ENCODE measurements around the gene ATR.

ATR gene

DNA sequence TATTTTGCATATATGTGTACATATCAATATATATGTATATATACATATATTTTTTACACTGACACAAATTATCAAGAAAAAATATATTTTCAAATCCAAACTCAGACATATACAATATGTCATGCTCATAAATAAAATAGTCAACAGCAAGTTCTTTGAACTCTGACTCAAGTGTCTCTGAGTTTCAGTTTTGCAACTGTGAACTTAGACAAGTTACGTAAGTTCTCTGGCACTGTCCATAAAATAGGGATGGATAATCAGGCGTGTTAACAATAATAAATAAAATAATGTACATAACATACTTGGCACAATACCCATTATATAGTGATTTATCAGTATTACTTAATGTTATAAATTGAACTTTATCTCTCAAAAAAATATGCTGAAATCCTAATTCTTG, 118.6 kb downstream of the ATR start:
- CTCF ChIA-PET, result no interaction called here
- peaks cover 0 to 32% of the 10 kb centered on the region in 2 experiments; a peak in 1 of 3 replicates for H3K36me3 ChIP-seq (ENCODE audit: control insufficient read depth in 2 of 2, insufficient read depth in 1 of 2, low read length in 2 of 2)
- H3K9me3 ChIP-seq (ENCODE audit: control insufficient read depth, insufficient read depth, low read depth, low read length), result no peaks in the 10 kb centered on the region
- no peaks in the 10 kb centered on the region for H3K4me1 ChIP-seq (ENCODE audit: control insufficient read depth, insufficient read depth, low read length)
- H3K4me3 ChIP-seq (ENCODE audit: low read depth, low read length), result no peak overlapping the region
- TF ChIP-seq BCL11B (tag by site-specific recombination; IDR thresholded peaks at IDR 0.05; ENCODE audit: low read depth) (no peak), ZNF558 (tag by site-specific recombination; IDR thresholded peaks at IDR 0.05) (no peak), ZNF423 (tag by site-specific recombination; IDR thresholded peaks at IDR 0.05) (no peak), REPIN1 (tag by site-specific recombination; IDR thresholded peaks at IDR 0.05; ENCODE audit: low read depth) (no peak), ZNF654 (tag by site-specific recombination; IDR thresholded peaks at IDR 0.05; ENCODE audit: low read depth) (no peak), ZNF529 (tag by site-specific recombination; IDR thresholded peaks at IDR 0.05; ENCODE audit: insufficient replicate concordance) (no peak), EGR2 (tag by site-specific recombination; IDR thresholded peaks at IDR 0.05; ENCODE audit: low read depth) (no peak), ZNF10 (tag by site-specific recombination; IDR thresholded peaks at IDR 0.05) (no peak), ZIC2 (tag by site-specific recombination; IDR thresholded peaks at IDR 0.05) (no peak), ZNF626 (tag by site-specific recombination; IDR thresholded peaks at IDR 0.05) (no peak), PRDM2 (tag by site-specific recombination; IDR thresholded peaks at IDR 0.05; ENCODE audit: borderline replicate concordance) (no peak), ZNF623 (tag by site-specific recombination; IDR thresholded peaks at IDR 0.05) (no peak), SALL2 (tag by site-specific recombination; IDR thresholded peaks at IDR 0.05; ENCODE audit: borderline replicate concordance) (no peak), YY2 (tag by site-specific recombination; IDR thresholded peaks at IDR 0.05) (no peak), MZF1 (tag by site-specific recombination; IDR thresholded peaks at IDR 0.05; ENCODE audit: borderline replicate concordance) (no peak), GLIS2 (tag by site-specific recombination; IDR thresholded peaks at IDR 0.05) (no peak), KLF17 (tag by site-specific recombination; IDR thresholded peaks at IDR 0.05) (no peak), FEZF1 (tag by site-specific recombination; IDR thresholded peaks at IDR 0.05) (no peak)
- TF ChIP-seq, protein P1, sequence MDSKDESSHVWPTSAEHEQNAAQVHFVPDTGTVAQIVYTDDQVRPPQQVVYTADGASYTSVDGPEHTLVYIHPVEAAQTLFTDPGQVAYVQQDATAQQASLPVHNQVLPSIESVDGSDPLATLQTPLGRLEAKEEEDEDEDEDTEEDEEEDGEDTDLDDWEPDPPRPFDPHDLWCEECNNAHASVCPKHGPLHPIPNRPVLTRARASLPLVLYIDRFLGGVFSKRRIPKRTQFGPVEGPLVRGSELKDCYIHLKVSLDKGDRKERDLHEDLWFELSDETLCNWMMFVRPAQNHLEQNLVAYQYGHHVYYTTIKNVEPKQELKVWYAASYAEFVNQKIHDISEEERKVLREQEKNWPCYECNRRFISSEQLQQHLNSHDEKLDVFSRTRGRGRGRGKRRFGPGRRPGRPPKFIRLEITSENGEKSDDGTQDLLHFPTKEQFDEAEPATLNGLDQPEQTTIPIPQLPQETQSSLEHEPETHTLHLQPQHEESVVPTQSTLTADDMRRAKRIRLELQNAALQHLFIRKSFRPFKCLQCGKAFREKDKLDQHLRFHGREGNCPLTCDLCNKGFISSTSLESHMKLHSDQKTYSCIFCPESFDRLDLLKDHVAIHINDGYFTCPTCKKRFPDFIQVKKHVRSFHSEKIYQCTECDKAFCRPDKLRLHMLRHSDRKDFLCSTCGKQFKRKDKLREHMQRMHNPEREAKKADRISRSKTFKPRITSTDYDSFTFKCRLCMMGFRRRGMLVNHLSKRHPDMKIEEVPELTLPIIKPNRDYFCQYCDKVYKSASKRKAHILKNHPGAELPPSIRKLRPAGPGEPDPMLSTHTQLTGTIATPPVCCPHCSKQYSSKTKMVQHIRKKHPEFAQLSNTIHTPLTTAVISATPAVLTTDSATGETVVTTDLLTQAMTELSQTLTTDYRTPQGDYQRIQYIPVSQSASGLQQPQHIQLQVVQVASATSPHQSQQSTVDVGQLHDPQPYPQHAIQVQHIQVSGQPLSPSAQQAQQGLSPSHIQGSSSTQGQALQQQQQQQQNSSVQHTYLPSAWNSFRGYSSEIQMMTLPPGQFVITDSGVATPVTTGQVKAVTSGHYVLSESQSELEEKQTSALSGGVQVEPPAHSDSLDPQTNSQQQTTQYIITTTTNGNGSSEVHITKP (tag by site-specific recombination; IDR thresholded peaks at IDR 0.05), result no peak
- H3K27ac ChIP-seq (ENCODE audit: extremely low read depth, low read depth, low read length), result no peak overlapping the region
- POLR2A ChIA-PET, result no interaction called here

Data from HEK293 (cell line).